Neural cell (in vitro differentiated cells): ENCODE measurements around the gene ERH.

ENCODE experiments used
- EZH2 ChIP-seq: fragments of 200-600, 300-800 bp; shearing (Covaris generic), sonication (generic); IDR thresholded peaks from 2 replicates; pipeline ENCODE4 v1.6.1; 2014; ENCODE audit warnings: antibody characterized with exemption, low read length, borderline replicate concordance, mild to moderate bottlenecking; ENCODE audit not compliant: insufficient read depth, poor library complexity, severe bottlenecking
- MXI1 ChIP-seq: fragments of 450-650 bp; conservative IDR thresholded peaks from 2 replicates; pipeline ENCODE4 v1.6.1; 2014; ENCODE audit warnings: antibody characterized with exemption, mild to moderate bottlenecking; ENCODE audit not compliant: poor library complexity, severe bottlenecking
- POLR2AphosphoS5 ChIP-seq: IDR thresholded peaks from 2 replicates; pipeline ENCODE4 v1.6.1; 2012
- SMC3 ChIP-seq: fragments of 450-650 bp; conservative IDR thresholded peaks from 2 replicates; pipeline ENCODE4 v1.6.1; 2014; ENCODE audit warnings: antibody characterized with exemption, mild to moderate bottlenecking, moderate library complexity; ENCODE audit not compliant: poor library complexity
- TF ChIP-seq, protein P1 (sequence below): fragments of 450-650 bp; IDR thresholded peaks from 2 replicates; pipeline ENCODE4 v1.5.1; 2014; ENCODE audit warnings: antibody characterized with exemption, mild to moderate bottlenecking, moderate library complexity; ENCODE audit not compliant: poor library complexity, severe bottlenecking
- TF ChIP-seq, protein P2 (sequence below): IDR thresholded peaks from 2 replicates; pipeline ENCODE4 v1.6.1; 2012; ENCODE audit warnings: borderline replicate concordance

DNA sequence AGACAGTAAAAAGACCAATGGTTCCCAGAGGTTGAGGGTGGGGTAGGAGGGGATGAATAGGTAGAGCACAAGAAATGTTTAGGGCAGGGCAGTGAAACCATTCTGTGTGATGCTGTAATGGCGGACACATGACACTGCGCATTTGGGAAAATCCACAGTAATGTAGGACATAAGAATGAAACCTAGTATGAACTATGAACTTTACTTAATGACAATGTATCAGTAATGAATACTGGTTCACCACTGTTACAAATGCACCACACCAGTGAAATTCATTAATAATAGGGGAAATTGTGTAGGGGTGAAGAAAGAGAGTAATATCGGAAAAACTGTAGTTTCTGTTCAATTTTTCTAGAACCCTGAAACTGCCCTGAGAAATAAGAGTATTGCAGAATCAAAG lies 5.6 kb downstream of the ERH start:
- TF ChIP-seq, protein P1, sequence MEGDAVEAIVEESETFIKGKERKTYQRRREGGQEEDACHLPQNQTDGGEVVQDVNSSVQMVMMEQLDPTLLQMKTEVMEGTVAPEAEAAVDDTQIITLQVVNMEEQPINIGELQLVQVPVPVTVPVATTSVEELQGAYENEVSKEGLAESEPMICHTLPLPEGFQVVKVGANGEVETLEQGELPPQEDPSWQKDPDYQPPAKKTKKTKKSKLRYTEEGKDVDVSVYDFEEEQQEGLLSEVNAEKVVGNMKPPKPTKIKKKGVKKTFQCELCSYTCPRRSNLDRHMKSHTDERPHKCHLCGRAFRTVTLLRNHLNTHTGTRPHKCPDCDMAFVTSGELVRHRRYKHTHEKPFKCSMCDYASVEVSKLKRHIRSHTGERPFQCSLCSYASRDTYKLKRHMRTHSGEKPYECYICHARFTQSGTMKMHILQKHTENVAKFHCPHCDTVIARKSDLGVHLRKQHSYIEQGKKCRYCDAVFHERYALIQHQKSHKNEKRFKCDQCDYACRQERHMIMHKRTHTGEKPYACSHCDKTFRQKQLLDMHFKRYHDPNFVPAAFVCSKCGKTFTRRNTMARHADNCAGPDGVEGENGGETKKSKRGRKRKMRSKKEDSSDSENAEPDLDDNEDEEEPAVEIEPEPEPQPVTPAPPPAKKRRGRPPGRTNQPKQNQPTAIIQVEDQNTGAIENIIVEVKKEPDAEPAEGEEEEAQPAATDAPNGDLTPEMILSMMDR, result no peak
- no peak for TF ChIP-seq EZH2
- no peak for TF ChIP-seq SMC3
- no peak for TF ChIP-seq POLR2AphosphoS5
- TF ChIP-seq, protein P2, sequence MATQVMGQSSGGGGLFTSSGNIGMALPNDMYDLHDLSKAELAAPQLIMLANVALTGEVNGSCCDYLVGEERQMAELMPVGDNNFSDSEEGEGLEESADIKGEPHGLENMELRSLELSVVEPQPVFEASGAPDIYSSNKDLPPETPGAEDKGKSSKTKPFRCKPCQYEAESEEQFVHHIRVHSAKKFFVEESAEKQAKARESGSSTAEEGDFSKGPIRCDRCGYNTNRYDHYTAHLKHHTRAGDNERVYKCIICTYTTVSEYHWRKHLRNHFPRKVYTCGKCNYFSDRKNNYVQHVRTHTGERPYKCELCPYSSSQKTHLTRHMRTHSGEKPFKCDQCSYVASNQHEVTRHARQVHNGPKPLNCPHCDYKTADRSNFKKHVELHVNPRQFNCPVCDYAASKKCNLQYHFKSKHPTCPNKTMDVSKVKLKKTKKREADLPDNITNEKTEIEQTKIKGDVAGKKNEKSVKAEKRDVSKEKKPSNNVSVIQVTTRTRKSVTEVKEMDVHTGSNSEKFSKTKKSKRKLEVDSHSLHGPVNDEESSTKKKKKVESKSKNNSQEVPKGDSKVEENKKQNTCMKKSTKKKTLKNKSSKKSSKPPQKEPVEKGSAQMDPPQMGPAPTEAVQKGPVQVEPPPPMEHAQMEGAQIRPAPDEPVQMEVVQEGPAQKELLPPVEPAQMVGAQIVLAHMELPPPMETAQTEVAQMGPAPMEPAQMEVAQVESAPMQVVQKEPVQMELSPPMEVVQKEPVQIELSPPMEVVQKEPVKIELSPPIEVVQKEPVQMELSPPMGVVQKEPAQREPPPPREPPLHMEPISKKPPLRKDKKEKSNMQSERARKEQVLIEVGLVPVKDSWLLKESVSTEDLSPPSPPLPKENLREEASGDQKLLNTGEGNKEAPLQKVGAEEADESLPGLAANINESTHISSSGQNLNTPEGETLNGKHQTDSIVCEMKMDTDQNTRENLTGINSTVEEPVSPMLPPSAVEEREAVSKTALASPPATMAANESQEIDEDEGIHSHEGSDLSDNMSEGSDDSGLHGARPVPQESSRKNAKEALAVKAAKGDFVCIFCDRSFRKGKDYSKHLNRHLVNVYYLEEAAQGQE, result no peak
- no peak for TF ChIP-seq MXI1
